ENCODE measurements around the gene LARP7.

GRCh38 chr4:112637552-112637866 is 566 bp downstream of the LARP7 start:
- no peak for TF ChIP-seq CTCF (optimal IDR thresholded peaks at IDR 0.05 in 1 of 3, IDR thresholded peaks at IDR 0.05 in 1 of 3, conservative IDR thresholded peaks at IDR 0.05 in 1 of 3; ENCODE audit: extremely low read depth in 1 of 3, insufficient read depth in 2 of 3, low read length in 3 of 3)
- no peak for TF ChIP-seq EZH2 (IDR thresholded peaks at IDR 0.05; ENCODE audit: low read length)
